Measurements from ENCODE around the gene DEPDC4.
"Not testable (repeated sequence)": the region's sequence is repeated elsewhere in the genome, so short reads cannot be mapped to it uniquely, and the experiment has no call there.

The DEPDC4 gene

GRCh38 chr12:100266835-100267602 is at the start of gene DEPDC4, which contains the start of gene SCYL2:
Gene DEPDC4 (minus strand): TSS chr12:100267079. CDS start chr12:100267076, 3 bp downstream.
Gene SCYL2 (plus strand): TSS chr12:100267177. CDS start chr12:100282971, 15,794 bp downstream.
- DNase-seq (ENCODE audit: low spot score), result peak; percentile 92

- DNase-seq (ENCODE audit: low spot score), result no peak
Observed at GRCh38 chr12:100311317-100311716, 44.4 kb upstream of the DEPDC4 start.

- DNase-seq (ENCODE audit: low spot score), result not testable (repeated sequence)
Observed at GRCh38 chr12:100308138-100308537, 41.3 kb upstream of the DEPDC4 start.

GRCh38 chr12:100304334-100304733 is 37.5 kb upstream of the DEPDC4 start:
- DNase-seq (ENCODE audit: low spot score), result not testable (repeated sequence)

GRCh38 chr12:100303831-100304230 is 37.0 kb upstream of the DEPDC4 start:
- DNase-seq (ENCODE audit: low spot score), result no peak

- DNase-seq (ENCODE audit: low spot score), result no peak
Observed at GRCh38 chr12:100302081-100302480, 35.2 kb upstream of the DEPDC4 start.

GRCh38 chr12:100295764-100296555 is 29.1 kb upstream of the DEPDC4 start:
- DNase-seq (ENCODE audit: low spot score), result no peak

- not testable (repeated sequence) for DNase-seq (ENCODE audit: low spot score)
Observed at GRCh38 chr12:100294366-100294765, 27.5 kb upstream of the DEPDC4 start.

- DNase-seq (ENCODE audit: low spot score), result no peak
Observed at GRCh38 chr12:100293017-100293416, 26.1 kb upstream of the DEPDC4 start.

GRCh38 chr12:100290016-100290415 is 23.1 kb upstream of the DEPDC4 start:
- DNase-seq (ENCODE audit: low spot score), result no peak

GRCh38 chr12:100289038-100289437 is 22.2 kb upstream of the DEPDC4 start:
- DNase-seq (ENCODE audit: low spot score), result no peak

- not testable (repeated sequence) for DNase-seq (ENCODE audit: low spot score)
Observed at GRCh38 chr12:100284556-100284955, 17.7 kb upstream of the DEPDC4 start.

GRCh38 chr12:100279607-100280244 is 12.8 kb upstream of the DEPDC4 start:
- no peak for DNase-seq (ENCODE audit: low spot score)

- no peak for DNase-seq (ENCODE audit: low spot score)
Observed at GRCh38 chr12:100279159-100279558, 12.3 kb upstream of the DEPDC4 start.

GRCh38 chr12:100274291-100274690 is 7.4 kb upstream of the DEPDC4 start:
- no peak for DNase-seq (ENCODE audit: low spot score)

GRCh38 chr12:100273782-100274181 is 6.9 kb upstream of the DEPDC4 start:
- DNase-seq (ENCODE audit: low spot score), result no peak

- DNase-seq (ENCODE audit: low spot score), result no peak
Observed at GRCh38 chr12:100268835-100269564, 2.1 kb upstream of the DEPDC4 start.

- peak; percentile 2 for DNase-seq (ENCODE audit: low spot score)
Observed at GRCh38 chr12:100267603-100268281, 863 bp upstream of the DEPDC4 start.

GRCh38 chr12:100266585-100266834 is 369 bp downstream of the DEPDC4 start:
- DNase-seq (ENCODE audit: low spot score), result peak; percentile 89

- no peak for DNase-seq (ENCODE audit: low spot score)
Observed at GRCh38 chr12:100265732-100266584, 921 bp downstream of the DEPDC4 start.

GRCh38 chr12:100265107-100265506 is 1.8 kb downstream of the DEPDC4 start:
- DNase-seq (ENCODE audit: low spot score), result not testable (repeated sequence)

All from CD4-positive, alpha-beta T cell treated with Interleukin-6 at 100 ng/mL for 8 hours (primary cell).